ENCODE data around the gene LNX2. TPM values are rescaled to one million over a fixed set of nuclear protein-coding genes. Genes with fewer than 3 reads are reported as not detected.

Gene LNX2
- total RNA-seq, 1 experiment from 2014 or later, result 12.1 TPM

DNA sequence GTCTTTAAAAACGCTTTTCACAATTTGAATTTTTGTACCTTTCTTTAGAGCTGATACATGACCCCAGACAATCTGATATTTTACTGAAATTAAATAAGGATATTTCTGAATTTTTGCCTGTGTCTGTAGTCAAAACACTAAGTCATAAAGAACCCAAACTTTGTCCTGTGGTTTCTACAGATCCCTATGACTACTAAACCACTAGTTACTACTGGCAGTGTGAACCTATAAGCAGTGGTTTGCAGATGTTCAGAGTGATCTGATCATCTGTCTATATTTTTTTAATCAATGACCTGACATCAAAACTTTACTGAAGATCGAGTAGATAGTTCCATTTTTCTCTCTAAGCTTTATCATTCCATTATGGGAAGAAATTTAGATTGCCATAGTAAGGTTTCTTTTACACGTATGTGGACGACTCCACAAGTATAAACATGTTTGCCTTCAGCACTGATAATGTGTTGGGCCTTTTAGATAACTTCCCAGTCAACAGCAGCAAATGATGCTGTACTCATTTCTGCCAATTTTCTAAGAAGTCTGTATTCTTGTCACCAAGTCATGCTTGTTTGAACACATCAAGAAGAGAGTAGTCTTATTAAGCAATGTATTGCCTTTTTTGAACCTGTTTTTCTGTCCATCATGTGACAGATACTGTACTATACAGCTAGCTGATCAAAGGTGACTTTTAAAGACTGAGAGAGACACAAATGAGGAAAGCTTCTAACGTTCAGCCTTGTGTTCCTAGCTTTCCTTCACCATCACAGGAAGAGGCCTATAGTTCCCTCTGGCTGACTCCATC is 23.2 kb upstream of the LNX2 start (continued):
- TF ChIP-seq, protein P1, sequence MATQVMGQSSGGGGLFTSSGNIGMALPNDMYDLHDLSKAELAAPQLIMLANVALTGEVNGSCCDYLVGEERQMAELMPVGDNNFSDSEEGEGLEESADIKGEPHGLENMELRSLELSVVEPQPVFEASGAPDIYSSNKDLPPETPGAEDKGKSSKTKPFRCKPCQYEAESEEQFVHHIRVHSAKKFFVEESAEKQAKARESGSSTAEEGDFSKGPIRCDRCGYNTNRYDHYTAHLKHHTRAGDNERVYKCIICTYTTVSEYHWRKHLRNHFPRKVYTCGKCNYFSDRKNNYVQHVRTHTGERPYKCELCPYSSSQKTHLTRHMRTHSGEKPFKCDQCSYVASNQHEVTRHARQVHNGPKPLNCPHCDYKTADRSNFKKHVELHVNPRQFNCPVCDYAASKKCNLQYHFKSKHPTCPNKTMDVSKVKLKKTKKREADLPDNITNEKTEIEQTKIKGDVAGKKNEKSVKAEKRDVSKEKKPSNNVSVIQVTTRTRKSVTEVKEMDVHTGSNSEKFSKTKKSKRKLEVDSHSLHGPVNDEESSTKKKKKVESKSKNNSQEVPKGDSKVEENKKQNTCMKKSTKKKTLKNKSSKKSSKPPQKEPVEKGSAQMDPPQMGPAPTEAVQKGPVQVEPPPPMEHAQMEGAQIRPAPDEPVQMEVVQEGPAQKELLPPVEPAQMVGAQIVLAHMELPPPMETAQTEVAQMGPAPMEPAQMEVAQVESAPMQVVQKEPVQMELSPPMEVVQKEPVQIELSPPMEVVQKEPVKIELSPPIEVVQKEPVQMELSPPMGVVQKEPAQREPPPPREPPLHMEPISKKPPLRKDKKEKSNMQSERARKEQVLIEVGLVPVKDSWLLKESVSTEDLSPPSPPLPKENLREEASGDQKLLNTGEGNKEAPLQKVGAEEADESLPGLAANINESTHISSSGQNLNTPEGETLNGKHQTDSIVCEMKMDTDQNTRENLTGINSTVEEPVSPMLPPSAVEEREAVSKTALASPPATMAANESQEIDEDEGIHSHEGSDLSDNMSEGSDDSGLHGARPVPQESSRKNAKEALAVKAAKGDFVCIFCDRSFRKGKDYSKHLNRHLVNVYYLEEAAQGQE (IDR thresholded peaks at IDR 0.05; ENCODE audit: low read depth), result no peak
- TF ChIP-seq CEBPB (IDR thresholded peaks at IDR 0.05; ENCODE audit: low read depth), result no peak
- no peak for TF ChIP-seq EGR1 (IDR thresholded peaks at IDR 0.05; ENCODE audit: low read depth)
- TF ChIP-seq CBX3 (IDR thresholded peaks at IDR 0.05; ENCODE audit: low read depth), result no peak
- TF ChIP-seq POLR2A (IDR thresholded peaks at IDR 0.05; ENCODE audit: borderline replicate concordance, extremely low read depth, insufficient read depth, insufficient read length), result no peak
- no peak for TF ChIP-seq SRF (IDR thresholded peaks at IDR 0.05; ENCODE audit: low read depth)
- no peak for TF ChIP-seq ZNF274 (IDR thresholded peaks at IDR 0.05; ENCODE audit: low read depth, low read length)
- TF ChIP-seq FOSL1 (IDR thresholded peaks at IDR 0.05; ENCODE audit: low read depth), result no peak

DNA sequence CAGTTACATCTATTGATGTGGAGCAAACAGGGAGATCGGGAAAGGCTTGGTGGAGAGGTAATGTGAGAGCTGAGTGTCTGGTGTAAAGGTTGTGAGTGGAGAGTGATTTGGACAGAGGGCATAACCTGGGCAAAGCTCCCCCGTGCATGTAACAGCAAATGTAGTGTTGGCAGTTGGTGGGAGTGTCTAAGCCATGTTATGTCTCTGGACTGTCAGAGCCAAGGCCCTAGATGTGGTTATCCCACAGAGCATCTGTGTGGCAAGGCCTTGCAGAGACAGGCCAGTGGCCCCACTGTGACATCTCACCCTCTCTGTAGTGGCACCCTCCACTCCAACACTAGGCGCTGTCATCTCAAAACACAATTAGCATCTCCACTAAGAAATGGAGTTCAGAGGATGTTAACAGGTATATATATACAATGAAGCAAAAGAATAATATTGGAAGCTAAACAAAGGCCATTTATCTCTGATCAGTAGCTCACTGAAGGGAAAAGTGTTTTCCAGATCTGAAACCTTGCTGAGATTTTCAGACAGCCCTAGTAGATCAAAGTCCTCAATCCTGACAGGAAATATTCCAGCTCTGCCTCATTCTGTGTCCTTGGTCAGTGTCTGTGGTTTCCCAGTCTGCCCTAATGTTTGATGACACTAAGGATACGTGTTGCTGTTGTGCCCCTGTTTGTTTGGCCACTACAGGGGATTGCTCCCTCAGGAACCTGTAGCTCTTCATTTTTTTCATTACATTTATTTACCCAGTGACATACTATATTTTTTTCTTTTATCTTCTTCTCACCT is 21.6 kb upstream of the LNX2 start:
- Histone ChIP-seq H3K4me3 (replicated peaks in 1 of 2; ENCODE audit: low read depth in 1 of 2, low read length in 2 of 2) (no peak overlapping the region), H3K9me2 (ENCODE audit: insufficient read depth) (no peaks in the 10 kb centered on the region), H2AFZ (ENCODE audit: low read depth, low read length, poor library complexity, severe bottlenecking) (no peak overlapping the region), H4K20me1 (ENCODE audit: insufficient read depth) (no peaks in the 10 kb centered on the region), H3K27me3 (ENCODE audit: insufficient read depth, low read length) (no peaks in the 10 kb centered on the region), H3K4me1 (ENCODE audit: control insufficient read depth in 1 of 2, insufficient read depth in 2 of 2, low read length in 2 of 2) (peaks cover 7 to 12% of the 10 kb centered on the region in 2 experiments), H3K9ac (ENCODE audit: low read length) (no peak overlapping the region), H3K79me2 (ENCODE audit: insufficient read depth, low read length) (peaks cover 66% of the 10 kb centered on the region), H3K9me3 (ENCODE audit: control insufficient read depth in 1 of 2, insufficient read depth in 1 of 2, low read depth in 1 of 2, low read length in 2 of 2) (no peaks in the 10 kb centered on the region), H3K27ac (ENCODE audit: low read depth, low read length) (no peak overlapping the region), H3K4me2 (ENCODE audit: low read length) (no peak overlapping the region), H3K36me3 (ENCODE audit: control insufficient read depth in 1 of 2, insufficient read depth in 2 of 2, low read length in 2 of 2) (no peaks in the 10 kb centered on the region)
- DNase-seq (ENCODE audit: low read depth, low spot score) (no peak), ATAC-seq (no peak)
- ChIA-PET RAD21 (ENCODE audit: low non-redundant PET in 1 of 2, low total read pairs in 2 of 2, uncharacterized antibody in 2 of 2, unreplicated experiment in 2 of 2) (no interaction called here), CTCF (no interaction called here), POLR2A (no interaction called here)
- BruUV-seq (replicated peaks), result no TSS peak
- intact Hi-C loops (cut with micrococcal nuclease), result no loop called here
- TF ChIP-seq, protein P2, sequence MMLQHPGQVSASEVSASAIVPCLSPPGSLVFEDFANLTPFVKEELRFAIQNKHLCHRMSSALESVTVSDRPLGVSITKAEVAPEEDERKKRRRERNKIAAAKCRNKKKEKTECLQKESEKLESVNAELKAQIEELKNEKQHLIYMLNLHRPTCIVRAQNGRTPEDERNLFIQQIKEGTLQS (IDR thresholded peaks at IDR 0.05), result no peak
- no peak for TF ChIP-seq YY1 (IDR thresholded peaks at IDR 0.05; ENCODE audit: extremely low read depth, insufficient replicate concordance, low read depth, low read length)
- no peak for TF ChIP-seq ELF1 (IDR thresholded peaks at IDR 0.05; ENCODE audit: borderline replicate concordance, low read depth)
- TF ChIP-seq, protein P3, sequence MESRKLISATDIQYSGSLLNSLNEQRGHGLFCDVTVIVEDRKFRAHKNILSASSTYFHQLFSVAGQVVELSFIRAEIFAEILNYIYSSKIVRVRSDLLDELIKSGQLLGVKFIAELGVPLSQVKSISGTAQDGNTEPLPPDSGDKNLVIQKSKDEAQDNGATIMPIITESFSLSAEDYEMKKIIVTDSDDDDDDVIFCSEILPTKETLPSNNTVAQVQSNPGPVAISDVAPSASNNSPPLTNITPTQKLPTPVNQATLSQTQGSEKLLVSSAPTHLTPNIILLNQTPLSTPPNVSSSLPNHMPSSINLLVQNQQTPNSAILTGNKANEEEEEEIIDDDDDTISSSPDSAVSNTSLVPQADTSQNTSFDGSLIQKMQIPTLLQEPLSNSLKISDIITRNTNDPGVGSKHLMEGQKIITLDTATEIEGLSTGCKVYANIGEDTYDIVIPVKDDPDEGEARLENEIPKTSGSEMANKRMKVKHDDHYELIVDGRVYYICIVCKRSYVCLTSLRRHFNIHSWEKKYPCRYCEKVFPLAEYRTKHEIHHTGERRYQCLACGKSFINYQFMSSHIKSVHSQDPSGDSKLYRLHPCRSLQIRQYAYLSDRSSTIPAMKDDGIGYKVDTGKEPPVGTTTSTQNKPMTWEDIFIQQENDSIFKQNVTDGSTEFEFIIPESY (IDR thresholded peaks at IDR 0.05; ENCODE audit: extremely low read depth, insufficient replicate concordance, low read length), result no peak
- no peak for TF ChIP-seq SP1 (IDR thresholded peaks at IDR 0.05; ENCODE audit: low read depth)
- no peak for TF ChIP-seq FOSL1 (IDR thresholded peaks at IDR 0.05; ENCODE audit: low read depth)
- no peak for TF ChIP-seq RAD21 (IDR thresholded peaks at IDR 0.05; ENCODE audit: low read depth)
- no peak for TF ChIP-seq CEBPB (IDR thresholded peaks at IDR 0.05; ENCODE audit: low read depth)
- no peak for TF ChIP-seq EZH2 (IDR thresholded peaks at IDR 0.05)
- TF ChIP-seq, protein P4, sequence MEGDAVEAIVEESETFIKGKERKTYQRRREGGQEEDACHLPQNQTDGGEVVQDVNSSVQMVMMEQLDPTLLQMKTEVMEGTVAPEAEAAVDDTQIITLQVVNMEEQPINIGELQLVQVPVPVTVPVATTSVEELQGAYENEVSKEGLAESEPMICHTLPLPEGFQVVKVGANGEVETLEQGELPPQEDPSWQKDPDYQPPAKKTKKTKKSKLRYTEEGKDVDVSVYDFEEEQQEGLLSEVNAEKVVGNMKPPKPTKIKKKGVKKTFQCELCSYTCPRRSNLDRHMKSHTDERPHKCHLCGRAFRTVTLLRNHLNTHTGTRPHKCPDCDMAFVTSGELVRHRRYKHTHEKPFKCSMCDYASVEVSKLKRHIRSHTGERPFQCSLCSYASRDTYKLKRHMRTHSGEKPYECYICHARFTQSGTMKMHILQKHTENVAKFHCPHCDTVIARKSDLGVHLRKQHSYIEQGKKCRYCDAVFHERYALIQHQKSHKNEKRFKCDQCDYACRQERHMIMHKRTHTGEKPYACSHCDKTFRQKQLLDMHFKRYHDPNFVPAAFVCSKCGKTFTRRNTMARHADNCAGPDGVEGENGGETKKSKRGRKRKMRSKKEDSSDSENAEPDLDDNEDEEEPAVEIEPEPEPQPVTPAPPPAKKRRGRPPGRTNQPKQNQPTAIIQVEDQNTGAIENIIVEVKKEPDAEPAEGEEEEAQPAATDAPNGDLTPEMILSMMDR (IDR thresholded peaks at IDR 0.05 in 2 of 3, conservative IDR thresholded peaks at IDR 0.05 in 1 of 3; ENCODE audit: borderline replicate concordance in 1 of 3, insufficient read depth in 1 of 3, low read depth in 2 of 3, low read length in 2 of 3), result no peak
